ENCODE data around the gene INTS6.

The INTS6 gene, protein sequence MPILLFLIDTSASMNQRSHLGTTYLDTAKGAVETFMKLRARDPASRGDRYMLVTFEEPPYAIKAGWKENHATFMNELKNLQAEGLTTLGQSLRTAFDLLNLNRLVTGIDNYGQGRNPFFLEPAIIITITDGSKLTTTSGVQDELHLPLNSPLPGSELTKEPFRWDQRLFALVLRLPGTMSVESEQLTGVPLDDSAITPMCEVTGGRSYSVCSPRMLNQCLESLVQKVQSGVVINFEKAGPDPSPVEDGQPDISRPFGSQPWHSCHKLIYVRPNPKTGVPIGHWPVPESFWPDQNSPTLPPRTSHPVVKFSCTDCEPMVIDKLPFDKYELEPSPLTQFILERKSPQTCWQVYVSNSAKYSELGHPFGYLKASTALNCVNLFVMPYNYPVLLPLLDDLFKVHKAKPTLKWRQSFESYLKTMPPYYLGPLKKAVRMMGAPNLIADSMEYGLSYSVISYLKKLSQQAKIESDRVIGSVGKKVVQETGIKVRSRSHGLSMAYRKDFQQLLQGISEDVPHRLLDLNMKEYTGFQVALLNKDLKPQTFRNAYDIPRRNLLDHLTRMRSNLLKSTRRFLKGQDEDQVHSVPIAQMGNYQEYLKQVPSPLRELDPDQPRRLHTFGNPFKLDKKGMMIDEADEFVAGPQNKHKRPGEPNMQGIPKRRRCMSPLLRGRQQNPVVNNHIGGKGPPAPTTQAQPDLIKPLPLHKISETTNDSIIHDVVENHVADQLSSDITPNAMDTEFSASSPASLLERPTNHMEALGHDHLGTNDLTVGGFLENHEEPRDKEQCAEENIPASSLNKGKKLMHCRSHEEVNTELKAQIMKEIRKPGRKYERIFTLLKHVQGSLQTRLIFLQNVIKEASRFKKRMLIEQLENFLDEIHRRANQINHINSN

GRCh38 chr13:51452361-51453206 is at the start of gene INTS6:
TSS of gene INTS6 (minus strand) at chr13:51453036. CDS start at chr13:51452525, 511 bp downstream.
- peak; percentile 99 for DNase-seq

DNA sequence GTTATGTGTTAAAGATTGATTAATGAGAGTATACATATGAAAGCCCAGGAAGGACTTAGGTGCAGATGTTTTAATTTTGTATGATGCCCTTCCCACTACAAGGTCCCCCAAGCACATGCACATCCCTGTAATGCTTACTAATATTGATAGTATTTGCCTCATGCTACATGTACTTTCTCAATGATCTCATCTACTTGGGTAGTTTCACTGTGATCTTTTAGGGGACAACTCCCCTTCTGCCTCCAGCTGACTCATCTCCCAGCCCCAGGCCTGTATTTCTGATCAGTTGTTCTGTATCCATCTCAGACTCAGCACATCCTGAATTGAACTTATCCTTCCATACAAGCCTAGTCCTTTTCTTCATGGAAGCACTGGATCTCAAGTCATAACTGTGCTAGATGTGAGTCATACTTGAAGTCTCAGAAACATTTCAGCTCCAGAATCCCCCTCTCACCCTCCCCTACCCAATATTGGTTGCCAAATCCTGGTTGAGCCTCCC is 49.4 kb upstream of the INTS6 start:
- DNase-seq = peak; percentile 55

GRCh38 chr13:51501592-51502152 is 48.8 kb upstream of the INTS6 start:
- no peak for DNase-seq

DNA sequence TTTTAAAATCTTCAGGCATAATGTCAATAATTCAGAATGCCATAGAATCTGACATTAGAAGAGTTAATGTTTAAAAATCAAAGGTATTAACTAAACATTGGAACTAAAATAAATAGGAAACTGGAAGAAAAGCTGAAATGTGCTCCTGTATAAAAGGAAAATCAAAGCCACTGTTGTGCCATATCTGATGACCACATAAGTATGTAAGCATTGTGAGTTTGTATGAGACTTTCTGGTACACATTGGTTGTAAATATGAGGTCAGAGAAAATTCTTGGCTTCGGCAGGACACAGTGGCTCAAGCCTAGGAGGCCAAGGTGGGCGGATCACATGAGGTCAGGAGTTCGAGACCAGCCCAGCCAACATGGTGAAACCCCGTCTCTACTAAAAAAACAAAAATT is 48.3 kb upstream of the INTS6 start:
- no peak for DNase-seq

- no peak for DNase-seq
Observed at GRCh38 chr13:51500687-51501086, 47.9 kb upstream of the INTS6 start.

GRCh38 chr13:51499841-51500240 is 47.0 kb upstream of the INTS6 start:
- DNase-seq = no peak

GRCh38 chr13:51495316-51495715 is 42.5 kb upstream of the INTS6 start:
- no peak for DNase-seq

DNA sequence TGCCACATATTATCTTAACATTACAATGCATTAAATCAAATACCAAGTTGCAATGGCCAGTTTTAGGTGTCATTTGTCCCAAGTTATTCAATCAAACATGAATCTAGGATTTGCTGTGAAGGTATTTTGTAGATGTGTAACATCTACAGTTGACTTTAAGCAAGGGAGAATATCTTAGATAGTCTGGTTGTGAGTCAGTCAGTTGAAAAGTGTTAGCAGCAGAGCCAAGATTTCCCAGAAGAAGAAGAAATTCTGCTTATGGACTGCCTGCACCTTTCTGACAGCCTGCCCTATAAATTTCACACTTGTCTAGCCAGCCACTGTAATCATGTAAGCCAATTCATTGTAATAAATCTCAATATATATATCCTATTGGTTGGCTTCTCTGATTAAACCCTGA is 41.3 kb upstream of the INTS6 start:
- no peak for DNase-seq

- DNase-seq = no peak
Observed at GRCh38 chr13:51488212-51488611, 35.4 kb upstream of the INTS6 start.

DNA sequence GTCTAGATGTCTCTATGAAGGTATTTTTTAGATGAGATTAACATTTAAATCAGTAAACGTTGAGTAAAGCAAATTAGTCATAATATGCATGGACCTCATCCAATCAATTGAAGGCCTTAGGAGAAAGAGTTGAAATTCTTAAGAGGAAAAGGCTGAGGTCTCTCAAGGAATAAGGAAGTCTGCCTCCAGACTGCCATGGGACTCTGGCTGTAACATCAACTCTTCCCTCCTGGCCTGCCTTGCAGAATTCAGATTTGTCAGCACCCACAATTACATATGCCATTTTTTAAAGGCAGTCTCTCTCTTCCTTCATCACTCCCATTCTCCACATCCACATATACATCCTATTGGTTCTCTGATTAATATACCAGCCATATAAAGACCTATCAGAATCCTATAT is 28.8 kb upstream of the INTS6 start:
- DNase-seq = no peak

DNA sequence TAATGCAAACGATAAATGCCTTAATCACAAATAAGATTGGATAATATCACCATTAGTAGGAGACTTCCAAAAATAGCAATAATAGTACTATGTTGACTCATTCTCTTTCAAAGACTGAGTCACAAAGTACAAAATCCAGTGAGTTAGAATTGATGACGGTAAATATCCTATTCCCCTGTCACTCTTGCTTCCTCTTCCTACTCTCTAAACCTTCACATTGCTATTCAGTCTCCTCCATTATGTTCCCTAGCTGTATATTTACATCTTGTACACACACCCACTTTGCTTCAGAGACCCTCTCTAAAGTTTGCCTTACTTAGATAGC is 26.3 kb upstream of the INTS6 start:
- DNase-seq = no peak

DNA sequence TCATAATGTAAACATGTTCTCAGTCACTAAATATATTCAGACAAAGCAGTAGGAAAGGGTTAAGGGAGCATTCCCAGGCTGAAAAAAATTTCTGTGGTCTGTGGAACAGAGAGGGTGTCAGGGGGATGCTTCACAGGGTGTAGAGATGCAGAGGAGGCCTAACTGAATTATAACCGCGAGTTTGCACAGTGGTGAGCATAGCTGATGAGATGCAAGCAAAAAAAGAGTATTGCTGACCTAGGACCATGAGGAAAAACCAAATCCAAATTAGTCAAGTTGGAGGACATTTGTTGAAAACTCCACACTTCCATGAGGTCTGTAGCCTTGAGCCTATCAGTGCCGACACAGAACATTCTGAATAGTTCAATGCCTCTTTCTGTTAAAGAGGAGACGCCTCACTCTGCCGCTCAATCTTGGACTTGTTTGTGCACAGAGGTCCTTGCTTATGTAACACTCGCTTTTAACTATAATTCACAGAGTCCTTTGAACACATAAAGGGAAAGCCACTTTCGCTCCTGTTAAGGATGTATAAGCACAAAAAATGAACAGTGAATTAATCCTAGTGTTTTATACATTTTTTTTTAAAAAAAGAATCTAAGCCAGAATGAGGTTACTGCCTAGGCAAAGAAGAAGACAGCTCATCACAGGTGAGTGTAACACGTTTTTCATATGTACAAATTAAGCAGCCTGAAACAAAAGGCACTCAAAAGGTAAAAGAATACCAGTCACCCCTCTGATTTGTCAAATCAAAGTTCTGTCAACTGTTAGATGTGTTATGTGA is 25.8 kb upstream of the INTS6 start:
- DNase-seq = no peak

GRCh38 chr13:51477653-51478324 is 25.0 kb upstream of the INTS6 start:
- no peak for DNase-seq

GRCh38 chr13:51477149-51477548 is 24.3 kb upstream of the INTS6 start:
- no peak for DNase-seq

GRCh38 chr13:51475727-51476501 is 23.1 kb upstream of the INTS6 start:
- DNase-seq = no peak

DNA sequence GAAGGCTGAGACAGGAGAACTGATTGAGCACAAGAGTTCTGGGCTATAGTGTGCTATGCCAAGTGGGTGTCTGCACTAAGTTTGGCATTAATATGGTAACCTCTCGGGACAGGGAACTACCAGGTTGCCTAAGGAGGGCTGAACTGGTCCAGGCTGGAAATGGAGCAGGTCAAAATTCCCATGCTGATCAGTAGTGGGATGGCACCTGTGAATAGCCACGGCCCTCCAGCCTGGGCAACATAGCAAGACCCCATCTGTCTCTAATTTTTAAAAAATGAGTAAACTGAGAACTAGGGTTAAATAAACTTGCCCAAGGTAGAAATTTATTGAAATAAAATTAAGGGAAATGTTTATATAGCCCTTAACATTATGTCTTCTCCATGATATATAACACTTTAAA is 17.0 kb upstream of the INTS6 start:
- DNase-seq = no peak

DNA sequence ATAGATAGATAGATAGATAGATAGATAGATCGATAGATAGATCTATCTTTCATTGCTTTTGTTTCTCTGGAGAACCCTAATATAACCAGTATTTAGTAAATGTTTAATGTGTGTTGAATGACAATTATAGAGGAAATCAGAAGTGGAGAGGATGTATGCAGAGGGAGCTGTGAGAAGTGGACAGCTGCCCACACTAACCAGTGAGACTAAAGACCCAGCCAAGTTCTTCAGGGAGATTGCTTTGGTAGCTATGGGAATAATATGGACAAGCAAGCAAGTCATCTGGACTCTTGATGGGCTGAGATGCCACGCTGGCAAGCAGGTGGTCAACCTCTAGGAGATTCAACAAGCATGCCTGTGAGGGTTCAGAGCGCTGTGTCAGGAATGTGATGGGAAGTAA is 14.9 kb upstream of the INTS6 start:
- no peak for DNase-seq

- no peak for DNase-seq
Observed at GRCh38 chr13:51465124-51465523, 12.3 kb upstream of the INTS6 start.

GRCh38 chr13:51457086-51457815 is 4.4 kb upstream of the INTS6 start:
- no peak for DNase-seq

- DNase-seq = no peak
Observed at GRCh38 chr13:51456510-51456909, 3.7 kb upstream of the INTS6 start.
